ENCODE measurements around the gene ARHGAP23.

DNA sequence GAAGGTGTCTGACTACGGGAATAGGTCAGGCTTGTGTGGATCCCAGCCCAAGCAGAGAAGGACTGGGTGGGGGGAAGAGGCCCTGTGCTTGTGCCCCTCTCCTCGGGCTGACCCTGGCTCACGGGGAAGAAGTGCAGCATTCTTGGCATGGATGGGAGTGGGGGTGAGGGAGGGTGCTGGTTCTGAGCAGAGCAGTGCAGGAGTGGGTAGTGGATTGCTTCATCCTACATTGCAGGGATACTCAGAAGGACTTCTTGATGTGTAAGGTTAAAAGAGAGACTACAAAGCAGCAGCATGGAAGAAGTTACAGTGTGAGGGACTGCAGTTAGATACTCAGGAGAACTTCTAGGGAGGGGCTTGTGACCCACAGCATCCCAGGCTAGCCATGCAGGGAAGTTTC, 2.1 kb downstream of the ARHGAP23 start:
- TF ChIP-seq, protein P1, sequence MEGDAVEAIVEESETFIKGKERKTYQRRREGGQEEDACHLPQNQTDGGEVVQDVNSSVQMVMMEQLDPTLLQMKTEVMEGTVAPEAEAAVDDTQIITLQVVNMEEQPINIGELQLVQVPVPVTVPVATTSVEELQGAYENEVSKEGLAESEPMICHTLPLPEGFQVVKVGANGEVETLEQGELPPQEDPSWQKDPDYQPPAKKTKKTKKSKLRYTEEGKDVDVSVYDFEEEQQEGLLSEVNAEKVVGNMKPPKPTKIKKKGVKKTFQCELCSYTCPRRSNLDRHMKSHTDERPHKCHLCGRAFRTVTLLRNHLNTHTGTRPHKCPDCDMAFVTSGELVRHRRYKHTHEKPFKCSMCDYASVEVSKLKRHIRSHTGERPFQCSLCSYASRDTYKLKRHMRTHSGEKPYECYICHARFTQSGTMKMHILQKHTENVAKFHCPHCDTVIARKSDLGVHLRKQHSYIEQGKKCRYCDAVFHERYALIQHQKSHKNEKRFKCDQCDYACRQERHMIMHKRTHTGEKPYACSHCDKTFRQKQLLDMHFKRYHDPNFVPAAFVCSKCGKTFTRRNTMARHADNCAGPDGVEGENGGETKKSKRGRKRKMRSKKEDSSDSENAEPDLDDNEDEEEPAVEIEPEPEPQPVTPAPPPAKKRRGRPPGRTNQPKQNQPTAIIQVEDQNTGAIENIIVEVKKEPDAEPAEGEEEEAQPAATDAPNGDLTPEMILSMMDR (conservative IDR thresholded peaks at IDR 0.05): no peak
- TF ChIP-seq ZFX (IDR thresholded peaks at IDR 0.05): no peak

All from C4-2B (cell line).